NB4 (cell line): ENCODE results near the gene INPP4A.

Source experiments
- CTCF ChIP-seq: IDR thresholded peaks from one replicate; pipeline ENCODE4 v1.5.1; 2012; ENCODE audit warnings: low read depth, low read length
- POLR2A ChIP-seq: IDR thresholded peaks from 2 replicates; pipeline ENCODE4 v1.6.1; 2011; ENCODE audit warnings: mild to moderate bottlenecking; ENCODE audit not compliant: insufficient read length; ENCODE audit errors: extremely low read depth

GRCh38 chr2:98545591-98545990 is 100.9 kb downstream of the INPP4A start:
- TF ChIP-seq CTCF (no peak), POLR2A (no peak)
